ENCODE results near the gene ADGRL3.

ADGRL3 gene

DNA sequence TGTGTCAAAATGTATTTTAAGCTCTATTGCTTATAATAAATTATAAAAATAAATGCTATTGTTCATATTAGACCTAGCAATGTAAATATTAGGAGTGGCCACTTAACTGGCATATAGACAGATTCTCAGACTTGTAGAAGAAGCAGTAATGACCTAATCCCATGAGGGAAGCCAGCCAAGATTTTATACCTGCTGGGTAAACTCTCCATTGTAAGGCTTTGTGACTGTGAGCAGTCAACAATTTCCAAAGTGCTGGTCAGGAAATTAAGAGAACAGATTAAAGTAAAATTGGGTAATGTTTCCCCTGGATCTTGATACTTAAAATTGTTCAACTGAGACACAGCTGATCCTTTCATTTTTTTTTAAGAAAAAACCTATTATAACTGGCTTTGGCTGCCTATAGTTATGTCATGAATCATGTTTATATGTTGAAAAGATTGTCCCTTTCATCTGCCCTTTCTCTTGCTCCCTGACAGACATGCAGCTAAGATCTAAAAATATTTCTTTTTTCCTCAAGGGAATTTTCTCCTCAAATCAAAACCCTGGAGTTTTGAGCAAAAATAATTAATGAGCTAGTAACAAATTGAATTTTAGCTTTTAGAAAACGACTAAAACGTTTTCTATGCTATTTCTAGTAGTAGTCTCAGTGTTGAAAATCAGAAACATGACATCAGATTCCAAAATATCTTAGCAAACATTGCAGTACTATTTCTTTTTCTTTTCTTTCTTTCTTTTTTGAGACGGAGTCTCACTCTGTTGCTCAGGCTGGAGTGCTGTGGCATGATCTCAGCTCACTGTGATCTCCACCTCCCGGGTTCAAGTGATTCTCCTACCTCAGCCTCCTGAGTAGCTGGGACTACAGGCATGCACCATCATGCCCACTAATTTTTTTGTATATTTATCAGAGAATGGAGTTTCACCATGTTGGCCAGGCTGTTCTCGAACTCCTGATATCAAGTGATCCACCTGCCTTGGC is 77.9 kb downstream of the ADGRL3 start:
- no peak for DNase-seq (ENCODE audit: low read depth)

DNA sequence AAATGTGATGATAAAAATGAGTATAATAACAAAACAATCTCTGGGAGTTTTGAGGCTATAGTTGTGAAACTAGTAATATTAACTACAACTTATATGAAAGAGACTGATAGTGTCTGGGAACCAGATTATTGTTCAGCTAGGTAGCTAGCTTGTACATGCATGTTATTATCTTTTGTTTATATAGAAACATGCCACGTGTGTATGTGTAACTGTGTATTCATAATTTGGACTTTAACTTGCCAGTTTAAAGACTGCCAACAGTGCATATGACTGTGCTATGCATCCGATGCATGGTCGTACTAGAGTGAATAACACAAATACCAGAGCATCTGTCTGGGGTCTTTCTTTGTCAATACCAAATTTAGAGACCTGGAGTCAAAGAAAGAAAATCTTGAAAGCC is 92.2 kb downstream of the ADGRL3 start:
- DNase-seq (ENCODE audit: low read depth), result no peak

DNA sequence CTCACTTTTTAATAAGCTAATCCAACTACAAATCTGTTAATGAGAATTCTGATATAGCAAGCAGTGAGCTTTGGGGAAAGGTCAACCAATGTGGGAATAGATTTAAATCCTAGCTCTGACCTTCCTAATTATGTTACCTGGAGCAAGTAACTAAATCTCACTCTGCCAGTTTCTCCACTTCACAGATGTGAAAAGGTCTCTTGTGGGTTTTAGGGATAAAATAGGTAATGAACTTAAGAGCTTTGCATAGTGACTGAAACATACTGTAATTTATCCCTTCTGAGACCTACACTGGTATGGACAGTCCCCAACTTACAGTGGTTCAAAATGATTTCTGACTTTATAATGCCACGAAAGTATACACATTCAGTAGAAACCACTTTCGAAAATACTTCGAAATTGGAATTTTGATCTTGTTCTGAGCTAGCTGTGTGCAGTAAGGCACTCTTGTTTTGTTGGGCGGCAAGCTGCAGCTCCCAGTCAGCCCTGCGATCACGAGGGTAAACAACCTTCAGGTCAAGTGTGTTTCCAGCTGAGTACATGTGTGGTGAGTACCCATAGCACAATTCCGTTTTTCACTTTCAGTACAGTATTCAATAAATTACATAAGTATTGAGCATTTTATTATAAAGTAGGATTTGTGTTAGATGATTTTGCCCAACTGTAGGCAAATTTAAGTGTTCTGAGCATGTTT is 93.7 kb downstream of the ADGRL3 start:
- DNase-seq (ENCODE audit: low read depth), result no peak

- no peak for DNase-seq (ENCODE audit: low read depth)
Observed at GRCh38 chr4:61294936-61295335, 94.8 kb downstream of the ADGRL3 start.

GRCh38 chr4:61296144-61296543 is 96.0 kb downstream of the ADGRL3 start:
- DNase-seq (ENCODE audit: low read depth), result no peak

GRCh38 chr4:61298178-61298740 is 98.1 kb downstream of the ADGRL3 start:
- DNase-seq (ENCODE audit: low read depth), result no peak

GRCh38 chr4:61299316-61299715 is 99.2 kb downstream of the ADGRL3 start:
- no peak for DNase-seq (ENCODE audit: low read depth)

GRCh38 chr4:61300266-61300844 is 100.2 kb downstream of the ADGRL3 start:
- no peak for DNase-seq (ENCODE audit: low read depth)

GRCh38 chr4:61301271-61301670 is 101.1 kb downstream of the ADGRL3 start:
- DNase-seq (ENCODE audit: low read depth), result no peak

GRCh38 chr4:61308033-61308432 is 107.9 kb downstream of the ADGRL3 start:
- DNase-seq (ENCODE audit: low read depth), result no peak

DNA sequence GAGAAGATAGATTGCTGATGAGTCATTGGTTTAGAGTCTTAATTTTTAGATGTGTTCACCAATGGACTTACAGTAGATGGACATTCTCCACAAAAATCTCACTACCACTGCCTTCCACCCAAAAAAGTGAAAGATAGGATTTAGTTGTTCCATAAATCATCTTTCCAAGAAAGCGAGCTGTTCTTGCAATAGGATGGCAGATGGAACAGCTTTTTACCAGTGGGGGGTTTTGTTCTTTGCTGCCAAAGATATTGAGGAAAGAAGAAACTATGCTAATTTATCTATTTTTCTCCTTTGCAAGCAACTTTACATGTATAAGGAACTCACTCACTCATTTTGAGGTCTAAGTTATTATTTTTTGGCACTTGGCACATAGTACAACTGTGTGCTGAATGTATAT is 109.5 kb downstream of the ADGRL3 start:
- no peak for DNase-seq (ENCODE audit: low read depth)

DNA sequence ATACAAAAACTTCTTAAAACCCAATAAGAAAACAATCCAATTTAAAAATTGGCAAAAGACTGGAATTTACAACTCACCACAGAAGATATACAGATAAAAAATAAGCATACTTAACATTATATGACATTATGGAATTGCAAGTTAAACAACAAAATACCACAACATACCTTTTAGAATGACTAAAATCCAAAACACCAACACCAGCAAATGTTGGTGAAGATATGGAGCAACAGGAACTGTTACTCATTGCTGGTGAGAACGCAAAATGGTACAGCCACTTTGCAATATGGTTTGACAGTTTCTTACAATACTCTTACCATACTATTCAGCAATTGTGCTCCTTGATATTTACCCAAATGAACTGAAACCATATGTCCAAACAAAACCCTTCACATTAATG is 112.4 kb downstream of the ADGRL3 start:
- DNase-seq (ENCODE audit: low read depth), result no peak

GRCh38 chr4:61318431-61318830 is 118.3 kb downstream of the ADGRL3 start:
- DNase-seq (ENCODE audit: low read depth), result no peak

DNA sequence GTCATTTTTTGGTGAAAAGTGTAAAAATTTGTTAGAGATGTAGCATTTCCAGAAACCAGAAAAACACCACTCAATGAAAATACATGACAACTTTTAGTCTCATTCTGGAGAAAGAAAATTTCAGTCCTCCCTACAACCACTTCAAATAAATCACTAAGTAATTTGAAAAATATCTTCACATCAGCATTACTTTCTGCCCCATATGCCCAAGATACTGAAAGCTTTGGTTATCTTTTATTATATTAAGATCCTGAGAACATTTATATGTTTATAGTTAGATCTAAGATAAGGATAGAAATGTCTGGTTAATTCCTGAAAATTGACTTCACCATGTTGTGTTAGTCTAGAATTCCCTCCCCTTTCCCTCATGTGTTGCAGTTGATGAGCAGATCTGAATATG is 119.0 kb downstream of the ADGRL3 start:
- no peak for DNase-seq (ENCODE audit: low read depth)

GRCh38 chr4:61320154-61320553 is 120.0 kb downstream of the ADGRL3 start:
- DNase-seq (ENCODE audit: low read depth), result no peak

GRCh38 chr4:61320631-61321030 is 120.5 kb downstream of the ADGRL3 start:
- DNase-seq (ENCODE audit: low read depth), result no peak

GRCh38 chr4:61332693-61333092 is 132.6 kb downstream of the ADGRL3 start:
- no peak for DNase-seq (ENCODE audit: low read depth)

DNA sequence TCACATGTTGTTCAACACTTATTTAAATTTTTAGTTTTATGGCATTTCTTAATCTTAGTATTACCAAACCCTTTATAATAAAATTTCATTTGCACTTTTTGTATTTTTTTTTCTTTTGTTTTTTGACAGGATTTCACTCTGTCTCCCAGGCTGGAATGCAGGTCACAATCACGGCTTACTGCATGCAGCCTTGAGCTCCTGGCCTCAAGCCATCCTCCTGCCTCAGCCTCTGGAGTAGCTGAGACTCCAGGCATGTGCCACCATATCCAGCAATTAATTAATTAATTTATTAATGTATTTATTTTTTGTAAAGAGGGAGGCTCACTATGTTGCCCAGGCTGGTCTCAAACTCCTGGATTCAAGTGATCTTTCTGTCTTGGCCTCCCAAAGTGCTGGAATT is 133.4 kb downstream of the ADGRL3 start:
- no peak for DNase-seq (ENCODE audit: low read depth)

- no peak for DNase-seq (ENCODE audit: low read depth)
Observed at GRCh38 chr4:61335241-61335763, 135.2 kb downstream of the ADGRL3 start.

DNA sequence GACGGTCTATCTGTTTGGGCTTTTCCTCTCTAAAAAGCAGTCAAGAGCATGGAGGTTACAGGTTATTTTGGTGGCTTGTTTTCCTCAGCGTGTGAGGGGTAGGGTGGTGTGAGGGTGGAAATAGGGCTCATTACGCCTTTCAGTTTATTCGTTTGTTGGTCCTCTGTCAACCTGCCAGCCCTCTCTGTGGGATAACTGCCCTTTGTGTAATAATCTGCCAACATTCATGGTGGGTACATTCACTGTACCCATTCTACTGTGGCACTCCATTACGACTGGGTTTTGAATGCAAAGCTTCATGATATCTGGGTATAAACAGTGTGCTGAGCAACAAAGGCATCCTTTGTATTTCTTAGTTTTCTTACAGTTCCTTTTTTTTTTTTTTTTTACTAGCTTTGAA is 136.4 kb downstream of the ADGRL3 start:
- no peak for DNase-seq (ENCODE audit: low read depth)

- no peak for DNase-seq (ENCODE audit: low read depth)
Observed at GRCh38 chr4:61336916-61337315, 136.8 kb downstream of the ADGRL3 start.

DNA sequence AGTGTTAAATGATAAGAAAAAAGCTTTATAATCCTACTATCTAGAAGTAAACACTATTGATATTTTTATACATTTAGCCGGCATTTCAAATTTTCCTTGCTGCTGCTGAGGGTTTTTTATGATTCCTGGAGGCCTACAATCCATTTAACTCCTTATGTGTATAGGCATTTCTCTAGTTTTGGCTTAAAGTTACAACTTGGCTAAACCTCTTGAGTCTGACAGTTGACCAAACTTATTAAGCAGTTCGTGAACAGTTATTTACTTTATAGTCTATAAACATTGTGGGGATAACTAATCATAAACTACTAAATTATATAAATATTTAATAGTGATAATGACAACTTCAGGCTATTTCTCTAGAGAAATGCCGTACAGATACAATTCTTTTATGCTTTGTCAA is 141.9 kb downstream of the ADGRL3 start:
- DNase-seq (ENCODE audit: low read depth), result no peak

All from activated T-cell treated with anti-CD3 and anti-CD28 coated beads for 24 hours (primary cell).